H1 (cell line): ENCODE data around the gene SLC44A5. TPM values are rescaled to one million over a fixed set of nuclear protein-coding genes. Genes with fewer than 3 reads are reported as not detected.

Experiments
- CTCF ChIA-PET: fragments of 300-600 bp; sonication (Branson Sonifier 250); formaldehyde crosslinking; loops from one replicate; lab custom pipeline; 2021; ENCODE audit not compliant: partially characterized antibody; lab: Charles Lee
- POLR2A ChIA-PET: fragments of 300-600 bp; sonication (Branson Sonifier 250); formaldehyde crosslinking; loops from one replicate; lab custom pipeline; 2021; ENCODE audit warnings: inconsistent platforms; ENCODE audit not compliant: partially characterized antibody; lab: Charles Lee
- DNase-seq, 2 experiments: peaks; one replicate each; pipeline versions ENCODE4 v3.0.0 to v3.0.0-alpha.2; 2010 to 2022; ENCODE audit warnings: low spot score in 2 of 2, low read depth in 1 of 2, mixed read lengths in 1 of 2
- FAIRE-seq: peaks from 2 replicates; lab custom pipeline; 2011; peaks lifted over from hg19 to GRCh38; lab: Jason Lieb, UNC
- H2AFZ ChIP-seq: 2 replicates; pipeline ENCODE4 v1.8.1; 2012; ENCODE audit warnings: low read length, inconsistent platforms
- H2AK5ac ChIP-seq: 2 replicates; pipeline ENCODE4 v1.6.1; 2013; ENCODE audit warnings: low read depth, low read length
- H2BK120ac ChIP-seq: replicated peaks from 2 replicates; pipeline ENCODE3; 2013; ENCODE audit warnings: low read depth, low read length, inconsistent platforms
- H2BK12ac ChIP-seq: 2 replicates; pipeline ENCODE4 v1.6.1; 2013; ENCODE audit warnings: low read depth, low read length
- H2BK15ac ChIP-seq: 2 replicates; pipeline ENCODE4 v1.6.1; 2013; ENCODE audit warnings: low read length
- H2BK20ac ChIP-seq: 2 replicates; pipeline ENCODE4 v1.6.1; 2013; ENCODE audit warnings: low read length
- H2BK5ac ChIP-seq: 2 replicates; pipeline ENCODE4 v1.6.1; 2013; ENCODE audit warnings: low read depth, low read length
- H3K14ac ChIP-seq: 2 replicates; pipeline ENCODE4 v1.6.1; 2013; ENCODE audit warnings: inconsistent platforms; ENCODE audit not compliant: insufficient read length
- H3K18ac ChIP-seq: 2 replicates; pipeline ENCODE4 v1.6.1; 2013; ENCODE audit warnings: low read length; ENCODE audit errors: extremely low read depth
- H3K23ac ChIP-seq: 2 replicates; pipeline ENCODE4 v1.6.1; 2013; ENCODE audit warnings: inconsistent platforms; ENCODE audit not compliant: insufficient read length
- H3K23me2 ChIP-seq: 2 replicates; pipeline ENCODE4 v1.6.1; 2013; ENCODE audit warnings: low read depth, low read length
- H3K27ac ChIP-seq: 2 replicates; pipeline ENCODE4 v1.6.1; 2011; ENCODE audit warnings: low read depth, low read length, inconsistent platforms
- H3K27me3 ChIP-seq, 4 experiments: replicated peaks in 1 of 4; 1 replicate in 1 of 4; 2 replicates in 3 of 4; pipeline versions ENCODE4 v1.6.1 to v1.8.1; 2011 to 2013; ENCODE audit warnings: low read length in 3 of 4, mild to moderate bottlenecking in 3 of 4, inconsistent platforms in 2 of 4, mixed read lengths in 2 of 4, moderate library complexity in 1 of 4; ENCODE audit not compliant: control insufficient read depth in 3 of 4, insufficient read depth in 3 of 4; ENCODE audit errors: extremely low read depth in 1 of 4
- H3K36me3 ChIP-seq, 4 experiments: 2 replicates each; pipeline versions ENCODE4 v1.6.1 to v1.8.1; 2011 to 2013; ENCODE audit warnings: mild to moderate bottlenecking in 4 of 4, low read length in 3 of 4, moderate library complexity in 2 of 4, control low read depth in 1 of 4, inconsistent platforms in 1 of 4; ENCODE audit not compliant: insufficient read depth in 4 of 4, control insufficient read depth in 2 of 4
- H3K4ac ChIP-seq: replicated peaks from 2 replicates; pipeline ENCODE3; 2013; ENCODE audit warnings: low read length, low read depth, mixed read lengths, inconsistent platforms; ENCODE audit not compliant: insufficient read length
- H3K4me1 ChIP-seq, 4 experiments: replicated peaks in 1 of 4; 1 replicate in 1 of 4; 2 replicates in 3 of 4; pipeline versions ENCODE4 v1.6.1 to v1.8.1; 2011 to 2013; ENCODE audit warnings: low read length in 3 of 4, inconsistent platforms in 2 of 4, mixed read lengths in 1 of 4; ENCODE audit not compliant: insufficient read depth in 4 of 4, control insufficient read depth in 3 of 4
- H3K4me2 ChIP-seq, 2 experiments: 2 replicates each; pipeline versions ENCODE4 v1.6.1 to v1.8.1; 2011 to 2013; ENCODE audit warnings: low read depth in 2 of 2, low read length in 2 of 2, control low read depth in 1 of 2, inconsistent platforms in 1 of 2, mild to moderate bottlenecking in 1 of 2; ENCODE audit not compliant: insufficient read depth in 1 of 2
- H3K4me3 ChIP-seq, 4 experiments: fragments of 200-600, 300-600 bp in 1 of 4; sonication (generic), shearing (Covaris generic), sonication (Bioruptor Twin) in 1 of 4; 2 replicates each; pipeline versions ENCODE4 v1.5.1 to v1.8.1; 2011 to 2016; ENCODE audit warnings: low read length in 4 of 4, low read depth in 3 of 4, control low read depth in 2 of 4, inconsistent platforms in 2 of 4, mild to moderate bottlenecking in 2 of 4, mixed read lengths in 1 of 4, moderate library complexity in 1 of 4; ENCODE audit not compliant: insufficient read depth in 2 of 4; ENCODE audit errors: extremely low read depth in 1 of 4
- H3K56ac ChIP-seq: replicated peaks from 2 replicates; pipeline ENCODE3; 2013; ENCODE audit warnings: low read depth, mild to moderate bottlenecking, mixed read lengths, low read length, inconsistent platforms; ENCODE audit not compliant: insufficient read length
- H3K79me1 ChIP-seq: 2 replicates; pipeline ENCODE4 v1.6.1; 2013; ENCODE audit warnings: low read depth, low read length, control low read depth
- H3K79me2 ChIP-seq, 2 experiments: 2 replicates each; pipeline versions ENCODE4 v1.6.1 to v1.8.1; 2012 to 2013; ENCODE audit warnings: low read length in 2 of 2, mild to moderate bottlenecking in 2 of 2, inconsistent platforms in 1 of 2; ENCODE audit not compliant: insufficient read depth in 2 of 2, control insufficient read depth in 1 of 2
- H3K9ac ChIP-seq, 4 experiments: replicated peaks in 1 of 4; 1 replicate in 1 of 4; 2 replicates in 3 of 4; pipeline versions ENCODE4 v1.6.1 to v1.8.1; 2011 to 2013; ENCODE audit warnings: low read depth in 3 of 4, low read length in 3 of 4, control low read depth in 2 of 4, mild to moderate bottlenecking in 2 of 4, moderate library complexity in 2 of 4, inconsistent platforms in 1 of 4; ENCODE audit errors: extremely low read depth in 1 of 4
- H3K9me3 ChIP-seq, 2 experiments: 2 replicates each; pipeline versions ENCODE4 v1.6.1 to v1.8.1; 2012 to 2013; ENCODE audit warnings: mild to moderate bottlenecking in 2 of 2, moderate library complexity in 2 of 2, control low read depth in 1 of 2, inconsistent platforms in 1 of 2, low read depth in 1 of 2, low read length in 1 of 2, mixed read lengths in 1 of 2; ENCODE audit not compliant: insufficient read depth in 2 of 2
- H4K20me1 ChIP-seq, 2 experiments: replicated peaks in 1 of 2; 2 replicates each; pipeline versions ENCODE3 to v1.8.1; 2011 to 2013; ENCODE audit warnings: inconsistent platforms in 2 of 2, low read length in 2 of 2, mild to moderate bottlenecking in 1 of 2; ENCODE audit not compliant: insufficient read depth in 2 of 2, control insufficient read depth in 1 of 2
- H4K5ac ChIP-seq: 2 replicates; pipeline ENCODE4 v1.6.1; 2013; ENCODE audit warnings: low read length, low read depth, mixed read lengths, inconsistent platforms; ENCODE audit not compliant: insufficient read length
- H4K8ac ChIP-seq: 2 replicates; pipeline ENCODE4 v1.8.0; 2013; ENCODE audit warnings: mild to moderate bottlenecking, moderate library complexity, low read length, inconsistent platforms; ENCODE audit not compliant: insufficient read depth; ENCODE audit errors: extremely low read depth
- H4K91ac ChIP-seq: replicated peaks from 2 replicates; pipeline ENCODE3; 2013; ENCODE audit warnings: low read length, mixed read lengths, inconsistent platforms; ENCODE audit not compliant: insufficient read length
- JUN ChIP-seq: IDR thresholded peaks from 2 replicates; pipeline ENCODE4 v1.6.1; 2011; ENCODE audit warnings: low read depth, mild to moderate bottlenecking, improper control_type of control experiment, low read length
- KDM5A ChIP-seq: fragments of 200-600 bp; IDR thresholded peaks from 2 replicates; pipeline ENCODE4 v1.7.1; 2012; ENCODE audit warnings: mild to moderate bottlenecking, low read length, inconsistent platforms, mixed read lengths
- SAP30 ChIP-seq: fragments of 300-600 bp; sonication (generic); IDR thresholded peaks from 2 replicates; pipeline ENCODE4 v1.7.1; 2012; ENCODE audit warnings: low read length, moderate library complexity, mild to moderate bottlenecking, inconsistent platforms; ENCODE audit not compliant: insufficient read depth, insufficient replicate concordance
- SRF ChIP-seq: IDR thresholded peaks from 2 replicates; pipeline ENCODE4 v1.6.1; 2011; ENCODE audit warnings: mild to moderate bottlenecking, low read depth, low read length, moderate library complexity
- WGBS, 2 experiments: shearing (Covaris generic) in 1 of 2; methylation state at CpG; one replicate each; pipeline versions ENCODE4 v1.1.6 to v1.1.7; 2013 to 2015; ENCODE audit warnings: low lambda C conversion rate in 2 of 2, mixed read lengths in 2 of 2, inconsistent platforms in 1 of 2, low coverage in 1 of 2, missing lambda C conversion rate in 1 of 2; ENCODE audit not compliant: insufficient replicate concordance in 2 of 2, insufficient coverage in 1 of 2, insufficient read length in 1 of 2; ENCODE audit errors: extremely low coverage in 1 of 2, missing lambda C conversion rate in 1 of 2; 5-methylcytosine and 5-hydroxymethylcytosine counted together
- polyA plus RNA-seq, 7 experiments: library from polyadenylated mRNA; depleted of rRNA in 3 of 7; stranded (reverse) in 5 of 7; unstranded in 2 of 7; fragments of >200 nt in 5 of 7; fragments of 200-250 nt in 2 of 7; gene quantifications; 1 replicate in 5 of 7; 2 replicates in 1 of 7; 4 replicates in 1 of 7; pipeline versions ENCODE4 v1.2.1 to v1.2.3, GENCODE V29; 2011 to 2013; ENCODE audit warnings: missing spikeins in 2 of 7, mixed read lengths in 2 of 7
- total RNA-seq: library from RNA; stranded (reverse); fragmentation: NEBNext Ultra II Directional; extraction: Animal tissue kit (Norgen Biotek cat#: 25700); gene quantifications from 2 replicates; pipeline ENCODE4 v1.2.1, GENCODE V29; 2021
- TF ChIP-seq, protein P1 (sequence below): IDR thresholded peaks from 2 replicates; pipeline ENCODE4 v1.6.1; 2012; ENCODE audit warnings: low read length, inconsistent platforms
- TF ChIP-seq, protein P2 (sequence below): IDR thresholded peaks from 2 replicates; pipeline ENCODE4 v1.6.1; 2012; ENCODE audit warnings: inconsistent platforms
- TF ChIP-seq, protein P3 (sequence below), 3 experiments: IDR thresholded peaks; 1 replicate in 2 of 3; 2 replicates in 1 of 3; pipeline versions ENCODE4 v1.5.1 to v1.6.1; 2011; ENCODE audit warnings: low read length in 3 of 3, mild to moderate bottlenecking in 3 of 3, inconsistent platforms in 2 of 3, low read depth in 1 of 3, moderate library complexity in 1 of 3; ENCODE audit not compliant: insufficient read depth in 1 of 3; ENCODE audit errors: control extremely low read depth in 1 of 3
- TF ChIP-seq, protein P4 (sequence below): IDR thresholded peaks from 2 replicates; pipeline ENCODE4 v1.6.1; 2011; ENCODE audit warnings: low read length, improper control_type of control experiment

SLC44A5 gene
- total and polyA plus RNA-seq, 2 of the 8 experiments (the other 6 are each of a cell fraction or from before 2014, with no cell fraction given): 1.8 to 3.3 TPM

DNA sequence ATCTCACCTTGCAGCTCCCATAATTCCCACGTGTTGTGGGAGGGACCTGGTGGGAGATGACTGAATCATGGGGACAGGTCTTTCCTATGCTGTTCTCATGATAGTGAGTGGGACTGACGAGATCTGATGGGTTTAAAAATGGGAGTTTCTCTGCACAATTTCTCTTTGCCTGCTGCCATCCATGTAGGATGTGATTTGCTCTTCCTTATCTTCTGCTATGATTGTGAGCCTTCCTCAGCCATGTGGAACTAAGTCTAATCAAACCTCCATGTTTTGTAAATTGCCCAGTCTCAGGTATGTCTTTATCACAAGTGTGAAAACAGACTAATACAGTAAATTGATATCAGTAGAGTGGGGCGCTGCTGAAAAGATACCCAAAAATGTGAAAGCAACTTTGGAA is 195.7 kb downstream of the SLC44A5 start:
- Histone ChIP-seq H3K56ac (no peak overlapping the region), H2BK12ac (no peak overlapping the region), H2BK15ac (no peak overlapping the region), H3K4me2 (no peak overlapping the region), H3K14ac (no peak overlapping the region), H3K79me1 (no peaks in the 10 kb centered on the region), H2AFZ (no peak overlapping the region), H3K23ac (no peak overlapping the region), H2BK20ac (no peak overlapping the region), H3K9me3 (peaks cover 7 to 8% of the 10 kb centered on the region in 2 experiments; a peak in 2 of 4 replicates), H3K18ac (no peak overlapping the region), H3K79me2 (no peaks in the 10 kb centered on the region), H3K4me1 (no peaks in the 10 kb centered on the region), H3K9ac (no peak overlapping the region), H3K23me2 (no peaks in the 10 kb centered on the region), H3K27ac (no peak overlapping the region), H4K8ac (no peak overlapping the region), H3K4me3 (no peak overlapping the region), H2BK120ac (no peak overlapping the region), H3K4ac (no peak overlapping the region), H4K91ac (no peak overlapping the region), H2BK5ac (no peak overlapping the region), H3K27me3 (no peaks in the 10 kb centered on the region), H4K20me1 (no peaks in the 10 kb centered on the region), H4K5ac (no peak overlapping the region), H2AK5ac (no peak overlapping the region), H3K36me3 (no peaks in the 10 kb centered on the region)
- no peak for FAIRE-seq
- 85% methylated on average over 3 of the region's 3 CpGs; no CpG with 5 or more reads in 1 of the 2 experiments for WGBS, 2 experiments
- CTCF ChIA-PET: no interaction called here
- POLR2A ChIA-PET: no interaction called here
- no peak for DNase-seq
- TF ChIP-seq, protein P1, sequence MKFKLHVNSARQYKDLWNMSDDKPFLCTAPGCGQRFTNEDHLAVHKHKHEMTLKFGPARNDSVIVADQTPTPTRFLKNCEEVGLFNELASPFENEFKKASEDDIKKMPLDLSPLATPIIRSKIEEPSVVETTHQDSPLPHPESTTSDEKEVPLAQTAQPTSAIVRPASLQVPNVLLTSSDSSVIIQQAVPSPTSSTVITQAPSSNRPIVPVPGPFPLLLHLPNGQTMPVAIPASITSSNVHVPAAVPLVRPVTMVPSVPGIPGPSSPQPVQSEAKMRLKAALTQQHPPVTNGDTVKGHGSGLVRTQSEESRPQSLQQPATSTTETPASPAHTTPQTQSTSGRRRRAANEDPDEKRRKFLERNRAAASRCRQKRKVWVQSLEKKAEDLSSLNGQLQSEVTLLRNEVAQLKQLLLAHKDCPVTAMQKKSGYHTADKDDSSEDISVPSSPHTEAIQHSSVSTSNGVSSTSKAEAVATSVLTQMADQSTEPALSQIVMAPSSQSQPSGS: no peak
- TF ChIP-seq, protein P2, sequence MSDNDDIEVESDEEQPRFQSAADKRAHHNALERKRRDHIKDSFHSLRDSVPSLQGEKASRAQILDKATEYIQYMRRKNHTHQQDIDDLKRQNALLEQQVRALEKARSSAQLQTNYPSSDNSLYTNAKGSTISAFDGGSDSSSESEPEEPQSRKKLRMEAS: no peak
- TF ChIP-seq, protein P3, sequence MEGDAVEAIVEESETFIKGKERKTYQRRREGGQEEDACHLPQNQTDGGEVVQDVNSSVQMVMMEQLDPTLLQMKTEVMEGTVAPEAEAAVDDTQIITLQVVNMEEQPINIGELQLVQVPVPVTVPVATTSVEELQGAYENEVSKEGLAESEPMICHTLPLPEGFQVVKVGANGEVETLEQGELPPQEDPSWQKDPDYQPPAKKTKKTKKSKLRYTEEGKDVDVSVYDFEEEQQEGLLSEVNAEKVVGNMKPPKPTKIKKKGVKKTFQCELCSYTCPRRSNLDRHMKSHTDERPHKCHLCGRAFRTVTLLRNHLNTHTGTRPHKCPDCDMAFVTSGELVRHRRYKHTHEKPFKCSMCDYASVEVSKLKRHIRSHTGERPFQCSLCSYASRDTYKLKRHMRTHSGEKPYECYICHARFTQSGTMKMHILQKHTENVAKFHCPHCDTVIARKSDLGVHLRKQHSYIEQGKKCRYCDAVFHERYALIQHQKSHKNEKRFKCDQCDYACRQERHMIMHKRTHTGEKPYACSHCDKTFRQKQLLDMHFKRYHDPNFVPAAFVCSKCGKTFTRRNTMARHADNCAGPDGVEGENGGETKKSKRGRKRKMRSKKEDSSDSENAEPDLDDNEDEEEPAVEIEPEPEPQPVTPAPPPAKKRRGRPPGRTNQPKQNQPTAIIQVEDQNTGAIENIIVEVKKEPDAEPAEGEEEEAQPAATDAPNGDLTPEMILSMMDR (IDR thresholded peaks at IDR 0.05; ENCODE audit: control extremely low read depth in 1 of 3, insufficient read depth in 1 of 3, low read depth in 1 of 3, low read length in 3 of 3): no peak
- TF ChIP-seq KDM5A (no peak), JUN (no peak), SAP30 (no peak), SRF (no peak)
- TF ChIP-seq, protein P4, sequence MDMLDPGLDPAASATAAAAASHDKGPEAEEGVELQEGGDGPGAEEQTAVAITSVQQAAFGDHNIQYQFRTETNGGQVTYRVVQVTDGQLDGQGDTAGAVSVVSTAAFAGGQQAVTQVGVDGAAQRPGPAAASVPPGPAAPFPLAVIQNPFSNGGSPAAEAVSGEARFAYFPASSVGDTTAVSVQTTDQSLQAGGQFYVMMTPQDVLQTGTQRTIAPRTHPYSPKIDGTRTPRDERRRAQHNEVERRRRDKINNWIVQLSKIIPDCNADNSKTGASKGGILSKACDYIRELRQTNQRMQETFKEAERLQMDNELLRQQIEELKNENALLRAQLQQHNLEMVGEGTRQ: no peak
